Measurements from ENCODE around the gene FAIM. TPM values are rescaled to one million over a fixed set of nuclear protein-coding genes. Genes with fewer than 3 reads are reported as not detected.
A peak's percentile ranks its signal among the peaks of the same experiment; 100 is the strongest.

The FAIM gene
- total RNA-seq, 1 donor: 14.7 TPM

DNA sequence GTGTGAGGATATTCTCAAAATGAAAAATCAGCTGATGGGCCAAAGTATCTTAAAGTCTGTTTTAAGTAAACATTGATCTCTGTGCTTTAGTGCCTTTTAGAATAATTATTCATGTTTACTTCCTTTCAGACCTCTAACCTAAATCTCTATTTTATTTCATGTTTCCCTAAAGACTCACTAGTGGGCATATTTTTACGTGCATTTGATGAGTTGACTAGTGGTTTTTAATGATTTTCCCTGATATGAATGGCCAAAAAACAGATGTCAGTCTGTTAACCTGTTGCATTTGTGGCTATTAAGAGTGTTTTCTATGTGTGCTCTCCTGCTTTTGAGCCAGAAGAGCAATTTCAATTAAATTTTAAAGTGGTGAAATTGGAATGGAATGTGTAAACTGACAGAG is 6.9 kb downstream of the FAIM start:
- TF ChIP-seq, protein P1, sequence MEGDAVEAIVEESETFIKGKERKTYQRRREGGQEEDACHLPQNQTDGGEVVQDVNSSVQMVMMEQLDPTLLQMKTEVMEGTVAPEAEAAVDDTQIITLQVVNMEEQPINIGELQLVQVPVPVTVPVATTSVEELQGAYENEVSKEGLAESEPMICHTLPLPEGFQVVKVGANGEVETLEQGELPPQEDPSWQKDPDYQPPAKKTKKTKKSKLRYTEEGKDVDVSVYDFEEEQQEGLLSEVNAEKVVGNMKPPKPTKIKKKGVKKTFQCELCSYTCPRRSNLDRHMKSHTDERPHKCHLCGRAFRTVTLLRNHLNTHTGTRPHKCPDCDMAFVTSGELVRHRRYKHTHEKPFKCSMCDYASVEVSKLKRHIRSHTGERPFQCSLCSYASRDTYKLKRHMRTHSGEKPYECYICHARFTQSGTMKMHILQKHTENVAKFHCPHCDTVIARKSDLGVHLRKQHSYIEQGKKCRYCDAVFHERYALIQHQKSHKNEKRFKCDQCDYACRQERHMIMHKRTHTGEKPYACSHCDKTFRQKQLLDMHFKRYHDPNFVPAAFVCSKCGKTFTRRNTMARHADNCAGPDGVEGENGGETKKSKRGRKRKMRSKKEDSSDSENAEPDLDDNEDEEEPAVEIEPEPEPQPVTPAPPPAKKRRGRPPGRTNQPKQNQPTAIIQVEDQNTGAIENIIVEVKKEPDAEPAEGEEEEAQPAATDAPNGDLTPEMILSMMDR (IDR thresholded peaks at IDR 0.05; ENCODE audit: insufficient read depth, low read depth, low read length): no peak
- no peak for DNase-seq (ENCODE audit: low read depth)
- H3K4me3 ChIP-seq (ENCODE audit: low read depth, low read length): no peak overlapping the region

DNA sequence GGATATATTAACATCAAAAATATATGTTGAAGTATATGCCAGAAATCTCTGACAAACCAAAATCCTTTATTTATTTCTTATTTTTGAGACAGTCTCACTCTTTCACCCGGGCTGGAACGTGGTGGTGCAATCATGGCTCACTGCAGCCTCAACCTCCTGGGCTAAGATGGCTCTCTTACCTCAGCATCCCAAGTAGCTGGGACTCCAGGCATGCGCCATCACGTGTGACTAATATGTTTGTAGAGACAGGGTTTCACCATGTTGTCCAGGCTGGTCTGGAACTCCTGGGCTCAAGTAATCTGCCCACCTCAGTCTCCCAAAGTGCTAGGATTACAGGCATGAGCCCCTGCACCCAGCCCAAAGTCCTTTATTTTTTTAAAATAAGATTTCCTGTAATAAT is 11.9 kb downstream of the FAIM start:
- no peak overlapping the region for H3K4me3 ChIP-seq (ENCODE audit: low read depth, low read length)
- TF ChIP-seq, protein P1 (IDR thresholded peaks at IDR 0.05; ENCODE audit: insufficient read depth, low read depth, low read length): no peak
- DNase-seq (ENCODE audit: low read depth): no peak

DNA sequence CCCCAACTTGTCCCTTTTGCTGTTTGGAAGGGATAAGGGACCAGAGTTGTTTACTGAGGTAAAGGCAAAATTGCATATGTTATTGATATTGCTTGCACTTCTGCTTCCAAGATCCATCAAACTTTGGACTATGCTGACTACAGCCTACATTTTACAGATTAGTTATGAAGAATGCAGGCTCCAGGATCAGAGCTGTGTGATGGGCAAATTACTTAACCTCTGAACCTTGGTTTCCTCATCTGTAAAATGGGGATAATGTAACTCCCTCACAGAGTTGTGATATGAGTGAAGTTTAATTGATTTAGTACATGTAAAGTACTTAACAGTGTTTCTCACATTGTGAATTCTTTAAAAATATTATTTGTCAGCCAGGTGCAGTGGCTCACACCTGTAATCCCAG is 15.9 kb downstream of the FAIM start:
- DNase-seq (ENCODE audit: low read depth): no peak
- TF ChIP-seq, protein P1 (IDR thresholded peaks at IDR 0.05; ENCODE audit: insufficient read depth, low read depth, low read length): no peak
- no peak overlapping the region for H3K4me3 ChIP-seq (ENCODE audit: low read depth, low read length)

DNA sequence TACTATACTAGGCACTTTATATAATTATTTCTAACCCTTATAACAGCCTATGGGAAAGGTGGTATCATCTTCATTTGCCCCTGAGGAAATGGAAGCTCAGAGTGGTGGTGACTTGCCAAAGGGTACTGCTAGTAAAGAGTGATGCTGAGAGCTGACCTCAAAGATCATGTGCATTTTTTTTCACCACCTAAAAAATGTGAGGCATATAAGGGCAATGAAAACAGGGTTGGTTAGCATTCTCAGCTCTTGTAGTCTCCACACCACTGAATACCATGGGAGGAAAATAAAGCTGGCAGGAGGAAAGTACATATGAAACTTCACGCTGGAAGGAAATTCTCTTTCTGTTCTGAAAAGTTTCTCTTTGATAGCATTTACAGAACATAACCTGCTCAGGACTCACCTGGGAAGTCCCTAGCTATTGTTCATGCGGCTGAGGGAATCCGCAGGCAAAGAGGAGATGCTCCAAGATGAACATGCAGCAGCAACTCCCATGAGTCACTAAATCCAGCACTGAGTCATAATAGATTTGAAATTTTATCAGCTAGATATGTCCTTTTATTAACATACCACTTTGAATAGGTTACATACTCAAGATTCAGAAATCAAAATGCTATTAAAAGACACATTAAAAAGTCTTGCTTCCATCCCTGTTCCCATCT is 17.3 kb downstream of the FAIM start:
- DNase-seq (ENCODE audit: low read depth): peak; percentile 6
- H3K4me3 ChIP-seq (ENCODE audit: low read depth, low read length): no peak overlapping the region
- TF ChIP-seq, protein P1 (IDR thresholded peaks at IDR 0.05; ENCODE audit: insufficient read depth, low read depth, low read length): no peak

DNA sequence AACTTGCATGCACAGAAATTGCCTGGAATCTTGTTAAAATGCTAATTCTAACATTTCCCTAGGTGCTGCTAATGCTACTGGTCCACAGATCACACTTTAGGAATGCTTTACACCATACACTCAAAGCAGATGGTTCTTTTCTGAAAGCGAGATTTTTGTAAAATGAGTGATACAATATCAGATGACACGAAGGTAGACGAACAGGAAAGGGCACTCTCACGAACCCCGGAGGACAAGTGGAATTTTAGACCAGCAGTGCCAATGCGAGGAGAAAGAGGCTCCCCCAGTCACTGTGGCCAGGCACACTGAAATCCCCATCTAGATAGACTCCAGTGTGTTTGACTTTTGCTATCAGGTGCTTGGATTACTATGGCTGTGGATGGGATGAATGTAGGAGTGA is 21.0 kb downstream of the FAIM start:
- no peak for DNase-seq (ENCODE audit: low read depth)

DNA sequence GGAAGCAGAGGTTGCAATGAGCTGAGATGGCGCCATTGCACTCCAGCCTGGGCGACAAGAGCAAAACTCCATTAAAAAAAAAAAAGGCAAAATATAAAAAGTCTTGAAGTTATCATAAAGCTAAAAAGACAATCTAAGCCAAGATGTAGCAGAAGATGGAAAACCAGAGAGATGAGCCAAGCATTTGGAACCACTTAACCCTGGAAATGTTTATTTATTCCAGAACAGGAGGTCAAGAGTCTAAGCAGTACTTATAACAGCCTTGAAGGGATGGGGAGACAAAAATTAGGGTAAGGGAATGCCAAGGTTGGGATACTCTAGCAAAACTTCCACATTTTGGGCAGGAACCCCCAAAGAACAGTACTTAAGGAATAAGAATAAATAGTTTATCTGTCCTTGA is 30.1 kb downstream of the FAIM start:
- no peak overlapping the region for H3K4me3 ChIP-seq (ENCODE audit: low read depth, low read length)
- TF ChIP-seq, protein P1 (IDR thresholded peaks at IDR 0.05; ENCODE audit: insufficient read depth, low read depth, low read length): no peak
- peak; percentile 23 for DNase-seq (ENCODE audit: low read depth)

More for the DNA sequence above, 21.0 kb downstream of the FAIM start:
- TF ChIP-seq, protein P1 (IDR thresholded peaks at IDR 0.05; ENCODE audit: insufficient read depth, low read depth, low read length): no peak
- no peak overlapping the region for H3K4me3 ChIP-seq (ENCODE audit: low read depth, low read length)

DNA sequence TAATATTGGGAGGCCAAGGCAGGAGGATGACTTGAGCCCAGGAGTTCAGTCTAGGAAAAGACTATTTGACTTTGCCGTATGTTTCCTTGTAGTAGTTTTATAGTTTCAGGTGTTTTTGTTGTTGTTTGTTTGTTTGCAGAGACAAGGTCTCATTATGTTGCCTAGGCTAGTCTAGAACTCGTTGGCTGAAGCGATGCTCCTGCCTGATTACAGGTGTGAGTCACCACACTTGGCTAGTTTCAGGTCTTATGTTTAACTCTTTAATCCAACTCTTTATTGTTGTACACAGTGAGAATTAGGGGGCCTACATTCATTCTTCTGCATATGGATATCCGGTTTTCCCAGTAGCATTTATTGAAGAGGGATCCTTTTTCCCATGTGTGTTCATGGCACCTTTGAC is 32.0 kb downstream of the FAIM start:
- H3K4me3 ChIP-seq (ENCODE audit: low read depth, low read length): no peak overlapping the region
- TF ChIP-seq, protein P1 (IDR thresholded peaks at IDR 0.05; ENCODE audit: insufficient read depth, low read depth, low read length): no peak
- DNase-seq (ENCODE audit: low read depth): no peak
